SK-N-SH (cell line): ENCODE results near the gene AGO3. TPM values are rescaled to one million over a fixed set of nuclear protein-coding genes. Genes with fewer than 3 reads are reported as not detected.

Experiments
- CTCF ChIA-PET: fragments of 300-600, 350-600 bp; formaldehyde crosslinking; extraction: SDS; loops from one replicate; lab custom pipeline; 2021; lab: Yijun Ruan, JAX
- POLR2A ChIA-PET: fragments of 350-600 bp; sonication (Branson Sonifier 250); formaldehyde crosslinking; extraction: SDS; loops from one replicate; lab custom pipeline; 2020; ENCODE audit warnings: antibody characterized with exemption, inconsistent platforms; lab: Yijun Ruan, JAX
- DNase-seq: peaks from one replicate; pipeline ENCODE4 v3.0.0; 2012
- H2AFZ ChIP-seq: fragments of 200-600 bp; sonication (generic); 2 replicates; pipeline ENCODE4 v1.8.1; 2016; ENCODE audit warnings: antibody characterized with exemption, mild to moderate bottlenecking, low read depth
- H3F3A ChIP-seq: fragments of 200-600 bp; sonication (generic); replicated peaks from 2 replicates; pipeline ENCODE3; 2016; ENCODE audit warnings: antibody characterized with exemption, mild to moderate bottlenecking; ENCODE audit not compliant: insufficient read depth
- H3K27ac ChIP-seq, 2 experiments: fragments of 200-500 bp in 1 of 2; fragments of 200-600 bp in 1 of 2; sonication (Bioruptor generic) in 1 of 2; sonication (generic), shearing (Covaris generic) in 1 of 2; 2 replicates each; pipeline versions ENCODE4 v1.5.1 to v1.6.1; 2014 to 2016; ENCODE audit warnings: low read depth in 2 of 2, inconsistent platforms in 1 of 2, low read length in 1 of 2, mild to moderate bottlenecking in 1 of 2, mixed read lengths in 1 of 2
- H3K27me3 ChIP-seq: fragments of 200-600 bp; sonication (generic), shearing (Covaris generic); 2 replicates; pipeline ENCODE4 v1.6.1; 2016; ENCODE audit warnings: mixed run types; ENCODE audit not compliant: insufficient read depth
- H3K36me3 ChIP-seq, 2 experiments: fragments of 200-500 bp in 1 of 2; fragments of 200-600 bp in 1 of 2; sonication (Bioruptor generic) in 1 of 2; sonication (generic) in 1 of 2; replicated peaks in 1 of 2; 2 replicates each; pipeline versions ENCODE3 to v1.5.1; 2014 to 2016; ENCODE audit warnings: low read length in 1 of 2, mild to moderate bottlenecking in 1 of 2; ENCODE audit not compliant: insufficient read depth in 2 of 2, control insufficient read depth in 1 of 2
- H3K4me1 ChIP-seq, 2 experiments: fragments of 200-500 bp in 1 of 2; fragments of 200-600 bp in 1 of 2; sonication (Bioruptor generic) in 1 of 2; sonication (generic), shearing (Covaris generic) in 1 of 2; 2 replicates each; pipeline versions ENCODE4 v1.5.1 to v1.6.1; 2014 to 2016; ENCODE audit warnings: low read depth in 1 of 2, low read length in 1 of 2, mixed run types in 1 of 2; ENCODE audit not compliant: insufficient read depth in 2 of 2, control insufficient read depth in 1 of 2
- H3K4me2 ChIP-seq: fragments of 200-600 bp; sonication (generic), shearing (Covaris generic); 2 replicates; pipeline ENCODE4 v1.6.1; 2017; ENCODE audit warnings: mixed run types
- H3K4me3 ChIP-seq, 2 experiments: fragments of 200-500 bp in 1 of 2; fragments of 200-600 bp in 1 of 2; sonication (Bioruptor generic) in 1 of 2; sonication (generic), shearing (Covaris generic) in 1 of 2; 2 replicates each; pipeline versions ENCODE4 v1.5.1 to v1.8.1; 2014 to 2016; ENCODE audit warnings: low read depth in 2 of 2, inconsistent platforms in 1 of 2, low read length in 1 of 2, mild to moderate bottlenecking in 1 of 2, mixed read lengths in 1 of 2, moderate library complexity in 1 of 2
- H3K79me2 ChIP-seq: fragments of 200-600 bp; sonication (generic); 2 replicates; pipeline ENCODE4 v1.8.1; 2017; ENCODE audit warnings: mild to moderate bottlenecking; ENCODE audit not compliant: insufficient read depth
- H3K9ac ChIP-seq: fragments of 200-600 bp; sonication (generic); 2 replicates; pipeline ENCODE4 v1.6.1; 2017; ENCODE audit warnings: mixed run types
- H3K9me2 ChIP-seq: fragments of 200-600 bp; sonication (generic); 2 replicates; pipeline ENCODE4 v1.6.1; 2017; ENCODE audit warnings: mixed run types
- H3K9me3 ChIP-seq: fragments of 200-600 bp; sonication (generic); 2 replicates; pipeline ENCODE4 v1.6.1; 2017; ENCODE audit warnings: mixed run types, mild to moderate bottlenecking, moderate library complexity
- H4K20me1 ChIP-seq: fragments of 200-600 bp; sonication (generic); 2 replicates; pipeline ENCODE4 v1.6.1; 2017; ENCODE audit warnings: mild to moderate bottlenecking, mixed run types; ENCODE audit not compliant: insufficient read depth
- CHD2 ChIP-seq: fragments of 150-350 bp; IDR thresholded peaks from 2 replicates; pipeline ENCODE4 v1.6.1; 2018; ENCODE audit warnings: low read length; ENCODE audit not compliant: partially characterized antibody
- ELF1 ChIP-seq: IDR thresholded peaks from 2 replicates; pipeline ENCODE4 v1.4.0; 2012
- FOXJ3 ChIP-seq: sonication (generic); formaldehyde crosslinking; IDR thresholded peaks from 2 replicates; pipeline ENCODE4 v1.5.1; 2020; ENCODE audit warnings: mild to moderate bottlenecking, missing genetic modification reagents
- FOXM1 ChIP-seq: IDR thresholded peaks from 2 replicates; pipeline ENCODE4 v1.4.0; 2012; ENCODE audit warnings: low read depth, mild to moderate bottlenecking
- GATA2 ChIP-seq: sonication (generic); formaldehyde crosslinking; IDR thresholded peaks from 2 replicates; pipeline ENCODE4 v1.5.0; 2020; ENCODE audit warnings: mild to moderate bottlenecking, missing genetic modification reagents
- JUND ChIP-seq: IDR thresholded peaks from 2 replicates; pipeline ENCODE4 v1.4.0; 2012
- MEF2A ChIP-seq: IDR thresholded peaks from 2 replicates; pipeline ENCODE4 v1.4.0; 2012; ENCODE audit warnings: low read depth, borderline replicate concordance
- MXI1 ChIP-seq: IDR thresholded peaks from 2 replicates; pipeline ENCODE4 v1.6.1; 2012; ENCODE audit warnings: mild to moderate bottlenecking, low read depth, low read length, improper control_type of control experiment
- NFIC ChIP-seq: IDR thresholded peaks from 2 replicates; pipeline ENCODE4 v1.4.0; 2012; ENCODE audit warnings: borderline replicate concordance
- NRF1 ChIP-seq: IDR thresholded peaks from 2 replicates; pipeline ENCODE4 v1.6.1; 2012; ENCODE audit warnings: low read depth, mild to moderate bottlenecking, low read length
- POLR2AphosphoS5 ChIP-seq: IDR thresholded peaks from 2 replicates; pipeline ENCODE4 v1.6.1; 2012; ENCODE audit warnings: low read depth, low read length
- RFX5 ChIP-seq: IDR thresholded peaks from 2 replicates; pipeline ENCODE4 v1.6.1; 2012; ENCODE audit warnings: mild to moderate bottlenecking, improper control_type of control experiment, low read length
- RXRA ChIP-seq: IDR thresholded peaks from 2 replicates; pipeline ENCODE4 v1.4.0; 2012; ENCODE audit warnings: low read depth, mild to moderate bottlenecking, borderline replicate concordance
- TCF12 ChIP-seq: IDR thresholded peaks from 2 replicates; pipeline ENCODE4 v1.4.0; 2012
- TEAD4 ChIP-seq: IDR thresholded peaks from 2 replicates; pipeline ENCODE4 v1.4.0; 2012; ENCODE audit warnings: mild to moderate bottlenecking, borderline replicate concordance; ENCODE audit not compliant: insufficient read depth
- YY1 ChIP-seq: IDR thresholded peaks from 2 replicates; pipeline ENCODE4 v1.4.0; 2012; ENCODE audit warnings: low read depth, mild to moderate bottlenecking
- WGBS: methylation state at CpG from one replicate; pipeline ENCODE4 v1.1.6; 2017; ENCODE audit warnings: low lambda C conversion rate; 5-methylcytosine and 5-hydroxymethylcytosine counted together
- polyA plus RNA-seq, 3 experiments: library from polyadenylated mRNA; depleted of rRNA; stranded (reverse); fragments of >200 nt; gene quantifications; 2 replicates each; pipeline ENCODE4 v1.2.3, GENCODE V29; 2012
- TF ChIP-seq, protein P1 (sequence below): IDR thresholded peaks from 2 replicates; pipeline ENCODE4 v1.4.0; 2012; ENCODE audit warnings: low read depth
- TF ChIP-seq, protein P2 (sequence below): fragments of 150-350 bp; IDR thresholded peaks from 2 replicates; pipeline ENCODE4 v1.6.1; 2017; ENCODE audit warnings: antibody characterized with exemption, low read length, low read depth, borderline replicate concordance
- TF ChIP-seq, protein P3 (sequence below): fragments of 200-600 bp; sonication (generic); IDR thresholded peaks from 2 replicates; pipeline ENCODE4 v1.6.1; 2017; ENCODE audit warnings: antibody characterized with exemption, mild to moderate bottlenecking, moderate library complexity

AGO3 gene
- polyA plus RNA-seq, 1 of the 3 experiments (the other 2 are of a cell fraction), result 6.7 TPM

DNA sequence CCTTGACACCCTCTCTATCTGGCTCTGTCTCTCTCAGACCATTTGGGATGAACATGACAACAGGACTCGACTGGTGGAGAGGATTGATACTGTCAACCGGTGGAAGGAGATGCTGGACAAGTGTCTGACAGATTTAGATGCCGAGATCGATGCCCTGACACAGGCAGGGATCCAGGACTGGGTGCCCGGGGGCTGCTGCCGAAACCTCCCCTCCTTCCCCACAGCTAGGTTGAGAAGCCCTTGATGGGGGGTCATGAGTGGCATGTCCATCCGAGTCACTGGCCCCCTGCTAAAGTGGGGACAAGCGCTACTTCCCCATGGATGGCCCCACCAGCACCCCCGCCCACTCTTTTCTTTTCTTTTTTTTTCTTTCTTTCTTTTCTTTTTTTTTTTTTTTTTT lies 154.2 kb downstream of the AGO3 start:
- Histone ChIP-seq H4K20me1 (no peaks in the 10 kb centered on the region), H3K79me2 (peaks cover 14% of the 10 kb centered on the region), H3K9me2 (no peaks in the 10 kb centered on the region), H2AFZ (no peak overlapping the region), H3K4me3 (no peak overlapping the region), H3K36me3 (peaks cover 0 to 2% of the 10 kb centered on the region in 2 experiments), H3K27ac (no peak overlapping the region; a peak in 1 of 4 replicates), H3K9ac (no peak overlapping the region), H3K4me2 (no peak overlapping the region), H3K9me3 (no peaks in the 10 kb centered on the region), H3F3A (peaks cover 7% of the 10 kb centered on the region), H3K27me3 (no peaks in the 10 kb centered on the region), H3K4me1 (peaks cover 2 to 19% of the 10 kb centered on the region in 2 experiments; a peak in 2 of 4 replicates)
- WGBS, result 92% methylated on average over 9 of the region's 9 CpGs
- ChIA-PET POLR2A (no interaction called here), CTCF (interaction anchor here (0.9 kb wide), 1 partner anchor 30 kb away, joined by 3 read pairs; no protein-coding TSS in a partner anchor)
- TF ChIP-seq TCF12, result no peak
- TF ChIP-seq MXI1, result no peak
- no peak for TF ChIP-seq RFX5
- TF ChIP-seq POLR2AphosphoS5, result no peak
- no peak for TF ChIP-seq YY1
- no peak for TF ChIP-seq MEF2A
- TF ChIP-seq, protein P1, sequence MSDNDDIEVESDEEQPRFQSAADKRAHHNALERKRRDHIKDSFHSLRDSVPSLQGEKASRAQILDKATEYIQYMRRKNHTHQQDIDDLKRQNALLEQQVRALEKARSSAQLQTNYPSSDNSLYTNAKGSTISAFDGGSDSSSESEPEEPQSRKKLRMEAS, result no peak
- no peak for TF ChIP-seq TEAD4
- TF ChIP-seq, protein P2, sequence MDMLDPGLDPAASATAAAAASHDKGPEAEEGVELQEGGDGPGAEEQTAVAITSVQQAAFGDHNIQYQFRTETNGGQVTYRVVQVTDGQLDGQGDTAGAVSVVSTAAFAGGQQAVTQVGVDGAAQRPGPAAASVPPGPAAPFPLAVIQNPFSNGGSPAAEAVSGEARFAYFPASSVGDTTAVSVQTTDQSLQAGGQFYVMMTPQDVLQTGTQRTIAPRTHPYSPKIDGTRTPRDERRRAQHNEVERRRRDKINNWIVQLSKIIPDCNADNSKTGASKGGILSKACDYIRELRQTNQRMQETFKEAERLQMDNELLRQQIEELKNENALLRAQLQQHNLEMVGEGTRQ, result no peak
- no peak for TF ChIP-seq FOXJ3 (CRISPR knock-in tag)
- TF ChIP-seq NRF1, result no peak
- TF ChIP-seq FOXM1, result no peak
- no peak for TF ChIP-seq CHD2
- TF ChIP-seq RXRA, result no peak
- no peak for TF ChIP-seq ELF1
- TF ChIP-seq, protein P3, sequence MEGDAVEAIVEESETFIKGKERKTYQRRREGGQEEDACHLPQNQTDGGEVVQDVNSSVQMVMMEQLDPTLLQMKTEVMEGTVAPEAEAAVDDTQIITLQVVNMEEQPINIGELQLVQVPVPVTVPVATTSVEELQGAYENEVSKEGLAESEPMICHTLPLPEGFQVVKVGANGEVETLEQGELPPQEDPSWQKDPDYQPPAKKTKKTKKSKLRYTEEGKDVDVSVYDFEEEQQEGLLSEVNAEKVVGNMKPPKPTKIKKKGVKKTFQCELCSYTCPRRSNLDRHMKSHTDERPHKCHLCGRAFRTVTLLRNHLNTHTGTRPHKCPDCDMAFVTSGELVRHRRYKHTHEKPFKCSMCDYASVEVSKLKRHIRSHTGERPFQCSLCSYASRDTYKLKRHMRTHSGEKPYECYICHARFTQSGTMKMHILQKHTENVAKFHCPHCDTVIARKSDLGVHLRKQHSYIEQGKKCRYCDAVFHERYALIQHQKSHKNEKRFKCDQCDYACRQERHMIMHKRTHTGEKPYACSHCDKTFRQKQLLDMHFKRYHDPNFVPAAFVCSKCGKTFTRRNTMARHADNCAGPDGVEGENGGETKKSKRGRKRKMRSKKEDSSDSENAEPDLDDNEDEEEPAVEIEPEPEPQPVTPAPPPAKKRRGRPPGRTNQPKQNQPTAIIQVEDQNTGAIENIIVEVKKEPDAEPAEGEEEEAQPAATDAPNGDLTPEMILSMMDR, result no peak
- no peak for TF ChIP-seq GATA2 (CRISPR knock-in tag)
- no peak for TF ChIP-seq JUND
- no peak for TF ChIP-seq NFIC
- no peak for DNase-seq
